ENCODE data around the gene RRBP1.

The RRBP1 gene

GRCh38 chr20:17621229-17621968, 60.6 kb downstream of the RRBP1 start:
- TF ChIP-seq, protein P1, sequence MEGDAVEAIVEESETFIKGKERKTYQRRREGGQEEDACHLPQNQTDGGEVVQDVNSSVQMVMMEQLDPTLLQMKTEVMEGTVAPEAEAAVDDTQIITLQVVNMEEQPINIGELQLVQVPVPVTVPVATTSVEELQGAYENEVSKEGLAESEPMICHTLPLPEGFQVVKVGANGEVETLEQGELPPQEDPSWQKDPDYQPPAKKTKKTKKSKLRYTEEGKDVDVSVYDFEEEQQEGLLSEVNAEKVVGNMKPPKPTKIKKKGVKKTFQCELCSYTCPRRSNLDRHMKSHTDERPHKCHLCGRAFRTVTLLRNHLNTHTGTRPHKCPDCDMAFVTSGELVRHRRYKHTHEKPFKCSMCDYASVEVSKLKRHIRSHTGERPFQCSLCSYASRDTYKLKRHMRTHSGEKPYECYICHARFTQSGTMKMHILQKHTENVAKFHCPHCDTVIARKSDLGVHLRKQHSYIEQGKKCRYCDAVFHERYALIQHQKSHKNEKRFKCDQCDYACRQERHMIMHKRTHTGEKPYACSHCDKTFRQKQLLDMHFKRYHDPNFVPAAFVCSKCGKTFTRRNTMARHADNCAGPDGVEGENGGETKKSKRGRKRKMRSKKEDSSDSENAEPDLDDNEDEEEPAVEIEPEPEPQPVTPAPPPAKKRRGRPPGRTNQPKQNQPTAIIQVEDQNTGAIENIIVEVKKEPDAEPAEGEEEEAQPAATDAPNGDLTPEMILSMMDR (IDR thresholded peaks at IDR 0.05), result no peak

DNA sequence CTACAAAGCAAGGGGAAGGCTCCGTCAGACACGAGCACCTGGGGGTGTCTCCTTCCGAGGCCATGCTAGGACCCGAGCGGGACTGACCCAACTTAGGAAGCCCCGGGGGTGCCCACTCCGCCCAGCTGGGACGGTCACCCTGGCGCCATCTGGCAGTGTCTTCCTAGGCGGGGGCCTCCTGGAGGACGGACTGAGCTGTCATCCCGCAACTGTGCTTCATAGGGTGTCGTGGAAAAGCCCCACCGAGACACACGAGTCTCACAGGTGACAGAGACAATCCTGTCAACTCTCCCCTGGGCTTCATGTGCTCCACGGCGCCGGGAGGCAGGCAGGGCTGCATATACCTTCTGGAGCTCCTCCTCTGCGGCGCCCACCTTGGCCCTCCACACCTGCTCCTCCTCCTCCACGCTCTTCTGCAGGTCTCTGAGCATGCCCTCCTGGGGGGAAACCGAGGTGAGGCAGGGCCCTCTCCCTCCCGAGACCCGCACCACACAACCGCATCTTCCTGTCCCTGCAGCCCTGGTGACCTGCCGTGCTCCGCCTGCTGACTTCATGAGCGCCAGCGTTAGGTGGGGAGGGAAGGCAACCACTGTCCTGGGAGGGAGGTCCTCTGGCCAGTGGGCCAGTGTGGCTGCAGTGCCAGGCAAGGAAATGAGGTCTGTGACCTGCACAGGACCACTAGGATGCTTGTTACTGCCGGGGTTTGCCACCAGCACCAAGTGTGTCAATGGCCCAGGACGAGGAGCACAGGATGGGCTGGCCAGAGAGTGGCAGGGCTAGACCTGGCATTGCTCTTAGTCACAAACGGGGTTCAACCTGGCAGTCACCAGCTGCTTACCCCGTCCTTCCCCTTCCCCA, 61.4 kb downstream of the RRBP1 start:
- TF ChIP-seq, protein P1 (IDR thresholded peaks at IDR 0.05), result no peak

DNA sequence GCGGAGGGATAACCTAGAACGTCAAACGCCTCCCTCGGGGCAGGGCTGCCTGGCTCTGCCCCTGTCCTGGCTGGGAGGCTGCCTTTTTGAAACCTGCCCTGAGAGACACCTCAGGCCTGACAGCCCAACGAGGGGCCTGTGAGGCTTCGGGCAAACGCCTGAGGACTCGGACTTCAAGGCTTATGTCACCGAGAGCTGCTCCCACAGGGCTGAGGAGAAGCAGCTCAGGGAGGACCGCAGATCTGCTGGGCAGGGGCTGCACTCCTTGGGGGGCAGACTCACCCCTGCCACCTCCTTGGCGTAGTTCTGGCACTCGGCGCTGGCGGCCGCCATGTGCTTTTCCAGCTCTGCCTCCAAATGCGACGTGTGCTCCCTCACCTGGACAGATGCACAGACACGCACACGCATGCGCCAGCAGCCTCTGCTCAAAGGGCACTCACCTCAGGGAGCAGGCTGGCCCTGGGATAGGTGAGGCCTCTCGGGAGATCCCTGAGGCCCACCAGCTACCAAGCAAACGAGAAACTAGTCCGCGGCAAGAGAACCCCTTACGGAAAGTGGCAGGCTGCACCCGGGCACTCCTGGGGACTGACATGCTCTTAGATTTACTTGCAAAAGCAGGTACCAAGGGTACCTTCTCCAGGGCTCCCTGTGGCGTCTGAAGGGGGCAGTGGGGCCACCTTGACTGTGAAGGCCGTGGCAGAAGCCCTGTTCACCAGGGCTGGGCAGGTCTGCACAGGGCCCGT, 62.5 kb downstream of the RRBP1 start:
- TF ChIP-seq, protein P1 (IDR thresholded peaks at IDR 0.05), result no peak

GRCh38 chr20:17618673-17619013, 63.4 kb downstream of the RRBP1 start:
- TF ChIP-seq, protein P1 (IDR thresholded peaks at IDR 0.05), result no peak

GRCh38 chr20:17617868-17618672, 64.0 kb downstream of the RRBP1 start:
- TF ChIP-seq, protein P1 (IDR thresholded peaks at IDR 0.05), result peak; percentile 36

GRCh38 chr20:17617212-17617867, 64.7 kb downstream of the RRBP1 start:
- TF ChIP-seq, protein P1 (IDR thresholded peaks at IDR 0.05), result peak; percentile 79
